GM12878 (cell line): ENCODE data around the gene CCDC51. TPM values are rescaled to one million over a fixed set of nuclear protein-coding genes. Genes with fewer than 3 reads are reported as not detected.

Experiments
- ATAC-seq: fragments of 200-7000 bp; cut with Tn5 transposase; 3 replicates; pipeline ENCODE4 v1.9.1; 2020; ENCODE audit warnings: mild to moderate bottlenecking, moderate library complexity
- BruUV-seq: library from RNA; stranded (reverse); fragments of 400-500 nt; replicated peaks from 2 replicates; lab custom pipeline; 2021; lab: Mats Ljungman, UMichigan
- CTCF ChIA-PET: fragments of 300-600 bp; sonication (Branson Sonifier 250); formaldehyde crosslinking; extraction: SDS; loops from one replicate; lab custom pipeline; 2021; ENCODE audit warnings: inconsistent platforms; lab: Yijun Ruan, JAX
- POLR2A ChIA-PET: fragments of 350-600 bp; formaldehyde crosslinking; extraction: SDS; loops from one replicate; lab custom pipeline; 2021; ENCODE audit warnings: inconsistent platforms; lab: Charles Lee
- RAD21 ChIA-PET: fragments of 300-600 bp; sonication (Branson Sonifier 250); formaldehyde crosslinking; loops from one replicate; lab custom pipeline; 2023; ENCODE audit warnings: antibody characterized with exemption; ENCODE audit not compliant: unreplicated experiment; lab: Charles Lee
- SMC1A ChIA-PET: fragments of 300-600 bp; sonication (Branson Sonifier 250); formaldehyde crosslinking; loops from one replicate; lab custom pipeline; 2023; ENCODE audit not compliant: unreplicated experiment, uncharacterized antibody; lab: Charles Lee
- DNase-seq: peaks from one replicate; pipeline ENCODE4 v3.0.0-alpha.2; 2011; ENCODE audit warnings: low read depth, low spot score
- FAIRE-seq: peaks from 3 replicates; lab custom pipeline; 2011; peaks lifted over from hg19 to GRCh38; lab: Jason Lieb, UNC
- H2AFZ ChIP-seq: 2 replicates; pipeline ENCODE4 v1.6.0; 2011; ENCODE audit warnings: low read depth, low read length, control low read depth; ENCODE audit not compliant: control insufficient read depth
- H3K27ac ChIP-seq: 2 replicates; pipeline ENCODE4 v1.5.1; 2011; ENCODE audit warnings: control low read depth; ENCODE audit not compliant: control insufficient read depth, insufficient read depth
- H3K27me3 ChIP-seq, 2 experiments: replicated peaks in 1 of 2; 2 replicates each; pipeline versions ENCODE4 v1.6.0 to v1.6.1; 2011; ENCODE audit warnings: low read length in 1 of 2; ENCODE audit not compliant: control insufficient read depth in 2 of 2, insufficient read depth in 2 of 2
- H3K36me3 ChIP-seq, 2 experiments: 2 replicates each; pipeline ENCODE4 v1.5.1; 2011; ENCODE audit warnings: low read length in 1 of 2; ENCODE audit not compliant: control insufficient read depth in 2 of 2, insufficient read depth in 2 of 2
- H3K4me1 ChIP-seq: 2 replicates; pipeline ENCODE4 v1.6.1; 2011; ENCODE audit warnings: mild to moderate bottlenecking, low read length, moderate library complexity, mixed read lengths; ENCODE audit not compliant: control insufficient read depth, insufficient read depth
- H3K4me2 ChIP-seq: 2 replicates; pipeline ENCODE4 v1.6.0; 2011; ENCODE audit warnings: control low read depth; ENCODE audit not compliant: control insufficient read depth, insufficient read depth
- H3K4me3 ChIP-seq: fragments of 200-600 bp; sonication (generic); 2 replicates; pipeline ENCODE4 v1.5.1; 2016
- H3K79me2 ChIP-seq: 2 replicates; pipeline ENCODE4 v1.6.0; 2011; ENCODE audit warnings: low read length; ENCODE audit not compliant: control insufficient read depth, insufficient read depth
- H3K9ac ChIP-seq: 2 replicates; pipeline ENCODE4 v1.8.0; 2011; ENCODE audit warnings: low read length, control low read depth, mixed read lengths; ENCODE audit not compliant: control insufficient read depth, insufficient read depth
- H3K9me3 ChIP-seq: replicated peaks from 3 replicates; pipeline ENCODE4 v1.5.1; 2011; ENCODE audit warnings: mild to moderate bottlenecking, low read length; ENCODE audit not compliant: control insufficient read depth, insufficient read depth
- H4K20me1 ChIP-seq: 2 replicates; pipeline ENCODE4 v1.6.0; 2011; ENCODE audit not compliant: control insufficient read depth, insufficient read depth
- E2F8 ChIP-seq: fragments of 450-650 bp; IDR thresholded peaks from 2 replicates; pipeline ENCODE4 v1.6.1; 2018; ENCODE audit warnings: mild to moderate bottlenecking, low read depth, moderate library complexity; ENCODE audit not compliant: partially characterized antibody
- FOS ChIP-seq: IDR thresholded peaks from 3 replicates; pipeline ENCODE4 v1.6.1; 2011; ENCODE audit warnings: borderline replicate concordance; ENCODE audit not compliant: insufficient read length; ENCODE audit errors: extremely low read depth
- MXI1 ChIP-seq: fragments of 150-350 bp; IDR thresholded peaks from 2 replicates; pipeline ENCODE4 v1.6.1; 2011; ENCODE audit warnings: low read depth, mild to moderate bottlenecking, inconsistent platforms, low read length, improper control_type of control experiment
- NBN ChIP-seq: fragments of 450-650 bp; IDR thresholded peaks from 2 replicates; pipeline ENCODE4 v1.6.1; 2016
- NFXL1 ChIP-seq: fragments of 450-650 bp; IDR thresholded peaks from 2 replicates; pipeline ENCODE4 v1.6.1; 2017; ENCODE audit warnings: antibody characterized with exemption, mild to moderate bottlenecking, borderline replicate concordance
- NFYA ChIP-seq: IDR thresholded peaks from 2 replicates; pipeline ENCODE4 v1.6.1; 2011; ENCODE audit warnings: low read depth, mild to moderate bottlenecking, low read length, improper control_type of control experiment, borderline replicate concordance
- NKRF ChIP-seq: fragments of 450-650 bp; conservative IDR thresholded peaks from 2 replicates; pipeline ENCODE4 v1.6.1; 2017; ENCODE audit warnings: mild to moderate bottlenecking, moderate library complexity
- NR2C1 ChIP-seq: fragments of 450-650 bp; IDR thresholded peaks from 2 replicates; pipeline ENCODE4 v1.6.1; 2017; ENCODE audit warnings: antibody characterized with exemption, mild to moderate bottlenecking, moderate library complexity
- RAD51 ChIP-seq: fragments of 450-650 bp; IDR thresholded peaks from 2 replicates; pipeline ENCODE4 v1.6.1; 2016; ENCODE audit warnings: moderate library complexity, mild to moderate bottlenecking, inconsistent platforms
- RCOR1 ChIP-seq: conservative IDR thresholded peaks from 2 replicates; pipeline ENCODE4 v1.6.1; 2012; ENCODE audit warnings: low read depth, low read length, improper control_type of control experiment
- RELA ChIP-seq: fragments of 450-650 bp; IDR thresholded peaks from 2 replicates; pipeline ENCODE4 v1.8.0; 2014; ENCODE audit warnings: borderline replicate concordance; ENCODE audit not compliant: partially characterized antibody
- RFX5 ChIP-seq: IDR thresholded peaks from 2 replicates; pipeline ENCODE4 v1.6.1; 2011; ENCODE audit warnings: low read depth, low read length, improper control_type of control experiment
- WGBS: methylation state at CpG from one replicate; pipeline ENCODE4 v1.1.6; 2016; ENCODE audit warnings: low lambda C conversion rate; ENCODE audit not compliant: insufficient replicate concordance, insufficient coverage; ENCODE audit errors: missing lambda C conversion rate; 5-methylcytosine and 5-hydroxymethylcytosine counted together
- in situ Hi-C: fragments of 300-500 bp; cut with MboI; formaldehyde crosslinking; loops from 9 replicates; pipeline ENCODE4 v1.14.3; 2018; ENCODE audit warnings: mixed read lengths
- intact Hi-C: fragments of 100-400 bp; cut with micrococcal nuclease; formaldehyde crosslinking; loops from one replicate; pipeline ENCODE4 v1.14.2; 2022; ENCODE audit not compliant: unreplicated experiment
- polyA plus RNA-seq, 11 experiments: library from polyadenylated mRNA; depleted of rRNA in 4 of 11; unstranded in 6 of 11; stranded (reverse) in 5 of 11; fragments of >200 nt; fragmentation: Nextera tagmentation in 4 of 11; fragmentation: Illumina TruSeq in 1 of 11; extraction: Ambion mirVana in 4 of 11; extraction: Trizol in 1 of 11; gene quantifications; 1 replicate in 1 of 11; 2 replicates in 10 of 11; pipeline versions ENCODE4 v1.2.1 to v1.2.3, GENCODE V29; 2011 to 2016; ENCODE audit warnings: inconsistent platforms in 2 of 11, missing spikeins in 2 of 11, low read depth in 1 of 11
- total RNA-seq, 4 experiments: library from RNA; depleted of rRNA in 3 of 4; stranded (reverse); fragments of >200 nt in 3 of 4; fragmentation: Illumina TruSeq in 1 of 4; extraction: Trizol in 1 of 4; gene quantifications; 2 replicates each; pipeline versions ENCODE4 v1.2.1 to v1.2.3, GENCODE V29; 2013 to 2021
- TF ChIP-seq, protein P1 (sequence below): IDR thresholded peaks from 2 replicates; pipeline ENCODE4 v1.6.1; 2012; ENCODE audit warnings: improper control_type of control experiment, low read depth, low read length; ENCODE audit not compliant: insufficient replicate concordance

The CCDC51 gene
- total and polyA plus RNA-seq, 10 of the 15 experiments (the other 5 are each of a cell fraction or from before 2014, with no cell fraction given) = 10.6 to 54.9 (median 28.5) TPM

- no peak for FAIRE-seq
- intact Hi-C loops (no loop called here), in situ Hi-C loops (no loop called here)
- TF ChIP-seq MXI1 (no peak), RCOR1 (no peak), NFXL1 (no peak), NBN (no peak), FOS (no peak), NR2C1 (no peak), RFX5 (no peak), NFYA (no peak), RELA (no peak), NKRF (no peak), RAD51 (no peak), E2F8 (no peak)
- TF ChIP-seq, protein P1, sequence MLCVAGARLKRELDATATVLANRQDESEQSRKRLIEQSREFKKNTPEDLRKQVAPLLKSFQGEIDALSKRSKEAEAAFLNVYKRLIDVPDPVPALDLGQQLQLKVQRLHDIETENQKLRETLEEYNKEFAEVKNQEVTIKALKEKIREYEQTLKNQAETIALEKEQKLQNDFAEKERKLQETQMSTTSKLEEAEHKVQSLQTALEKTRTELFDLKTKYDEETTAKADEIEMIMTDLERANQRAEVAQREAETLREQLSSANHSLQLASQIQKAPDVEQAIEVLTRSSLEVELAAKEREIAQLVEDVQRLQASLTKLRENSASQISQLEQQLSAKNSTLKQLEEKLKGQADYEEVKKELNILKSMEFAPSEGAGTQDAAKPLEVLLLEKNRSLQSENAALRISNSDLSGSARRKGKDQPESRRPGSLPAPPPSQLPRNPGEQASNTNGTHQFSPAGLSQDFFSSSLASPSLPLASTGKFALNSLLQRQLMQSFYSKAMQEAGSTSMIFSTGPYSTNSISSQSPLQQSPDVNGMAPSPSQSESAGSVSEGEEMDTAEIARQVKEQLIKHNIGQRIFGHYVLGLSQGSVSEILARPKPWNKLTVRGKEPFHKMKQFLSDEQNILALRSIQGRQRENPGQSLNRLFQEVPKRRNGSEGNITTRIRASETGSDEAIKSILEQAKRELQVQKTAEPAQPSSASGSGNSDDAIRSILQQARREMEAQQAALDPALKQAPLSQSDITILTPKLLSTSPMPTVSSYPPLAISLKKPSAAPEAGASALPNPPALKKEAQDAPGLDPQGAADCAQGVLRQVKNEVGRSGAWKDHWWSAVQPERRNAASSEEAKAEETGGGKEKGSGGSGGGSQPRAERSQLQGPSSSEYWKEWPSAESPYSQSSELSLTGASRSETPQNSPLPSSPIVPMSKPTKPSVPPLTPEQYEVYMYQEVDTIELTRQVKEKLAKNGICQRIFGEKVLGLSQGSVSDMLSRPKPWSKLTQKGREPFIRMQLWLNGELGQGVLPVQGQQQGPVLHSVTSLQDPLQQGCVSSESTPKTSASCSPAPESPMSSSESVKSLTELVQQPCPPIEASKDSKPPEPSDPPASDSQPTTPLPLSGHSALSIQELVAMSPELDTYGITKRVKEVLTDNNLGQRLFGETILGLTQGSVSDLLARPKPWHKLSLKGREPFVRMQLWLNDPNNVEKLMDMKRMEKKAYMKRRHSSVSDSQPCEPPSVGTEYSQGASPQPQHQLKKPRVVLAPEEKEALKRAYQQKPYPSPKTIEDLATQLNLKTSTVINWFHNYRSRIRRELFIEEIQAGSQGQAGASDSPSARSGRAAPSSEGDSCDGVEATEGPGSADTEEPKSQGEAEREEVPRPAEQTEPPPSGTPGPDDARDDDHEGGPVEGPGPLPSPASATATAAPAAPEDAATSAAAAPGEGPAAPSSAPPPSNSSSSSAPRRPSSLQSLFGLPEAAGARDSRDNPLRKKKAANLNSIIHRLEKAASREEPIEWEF = no peak
- Histone ChIP-seq H3K27me3 (no peaks in the 10 kb centered on the region), H3K9ac (no peak overlapping the region), H2AFZ (no peak overlapping the region), H3K9me3 (no peaks in the 10 kb centered on the region), H3K4me1 (peaks cover 12% of the 10 kb centered on the region), H3K4me3 (no peak overlapping the region), H4K20me1 (no peaks in the 10 kb centered on the region), H3K27ac (no peak overlapping the region), H3K79me2 (no peaks in the 10 kb centered on the region), H3K4me2 (no peak overlapping the region), H3K36me3 (no peaks in the 10 kb centered on the region)
- no peak for ATAC-seq
- RAD21 ChIA-PET = interaction anchor here (0.7 to 3.9 kb wide), 3 partner anchors 12 to 23 kb away, joined by 3 to 16 read pairs (median 9); no protein-coding TSS in a partner anchor
- POLR2A ChIA-PET = no interaction called here
- BruUV-seq = no TSS peak
- CTCF ChIA-PET = interaction anchor here (2.9 kb wide), 2 partner anchors 12 to 24 kb away, joined by 10 to 29 read pairs; no protein-coding TSS in a partner anchor
- WGBS = 55% methylated on average over 27 of the region's 27 CpGs
- DNase-seq = no peak
- SMC1A ChIA-PET = no interaction called here
Observed at GRCh38 chr3:48423883-48424695, 15.8 kb downstream of the CCDC51 start.
